ENCODE data around the gene AREL1. TPM values are rescaled to one million over a fixed set of nuclear protein-coding genes. Genes with fewer than 3 reads are reported as not detected.

Gene AREL1
- total RNA-seq, result 30.0 and 34.5 TPM in 2 replicates

GRCh38 chr14:74712499-74713394 is at the start of gene AREL1, which contains the start of gene FCF1:
Gene AREL1, minus strand, starts transcription at chr14:74713080. Its CDS starts 27,465 bp downstream, at chr14:74685615.
Gene FCF1, plus strand, starts transcription at chr14:74713144. Its CDS starts 54 bp downstream, at chr14:74713198.

DNA sequence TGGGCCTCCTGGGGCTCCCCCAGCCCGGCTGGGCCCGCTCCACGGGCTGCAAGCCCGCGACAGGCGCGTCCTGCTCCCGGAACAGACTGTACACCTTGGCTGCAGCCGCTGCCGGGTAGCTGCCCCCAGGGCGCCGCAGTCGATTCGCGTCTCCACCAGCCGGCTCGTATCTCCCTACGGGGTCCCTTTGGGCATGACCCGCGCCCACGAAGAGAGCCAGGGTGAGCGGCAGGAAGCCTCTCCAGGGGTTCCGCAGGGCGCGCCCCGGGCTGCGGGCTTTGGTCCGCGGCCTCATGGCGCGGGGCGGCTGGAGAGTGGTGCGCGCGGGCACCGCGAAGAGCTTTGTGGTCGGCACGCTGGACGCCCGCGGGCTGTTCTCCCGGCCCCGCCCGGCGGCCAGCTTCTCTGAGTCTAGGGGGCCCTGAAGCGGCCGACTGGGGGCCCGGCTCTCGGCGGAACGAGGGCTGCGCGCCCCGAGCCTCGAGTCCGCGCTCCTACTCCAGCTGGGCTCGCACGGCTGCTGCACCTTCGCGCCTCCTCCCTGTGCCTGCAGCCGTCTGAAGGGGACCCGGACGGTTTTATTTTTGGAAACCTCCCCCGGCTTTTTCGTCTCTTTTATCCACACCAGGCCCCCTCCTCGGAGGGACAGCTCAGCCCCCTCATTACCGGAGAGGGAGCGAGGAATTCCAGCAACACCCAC is 101.1 kb downstream of the AREL1 start, which contains the start of gene LTBP2:
Gene LTBP2, minus strand, starts transcription at position 588 of the 700 bp plus-strand sequence. Its CDS starts 293 bp downstream, at position 295.

Other genes with a start within 250 kb of the AREL1 start
- 391 and 550 TPM in 2 replicates for gene NPC2, start 219.8 kb downstream of the AREL1 start, total RNA-seq
- 34.4 and 34.7 TPM in 2 replicates for gene ISCA2, start 219.3 kb downstream of the AREL1 start, total RNA-seq
- 153 and 170 TPM in 2 replicates for gene LTBP2, start 100.8 kb downstream of the AREL1 start, total RNA-seq
- gene FCF1, start 64 bp upstream of the AREL1 start, total RNA-seq, result 23.8 and 41.7 TPM in 2 replicates
- 16.3 and 22.8 TPM in 2 replicates for gene YLPM1, start 50.2 kb upstream of the AREL1 start, total RNA-seq
- not detected in 2 replicates for gene PROX2, start 163.1 kb upstream of the AREL1 start, total RNA-seq
- 76.7 and 80.2 TPM in 2 replicates for gene DLST, start 168.8 kb upstream of the AREL1 start, total RNA-seq
- 3.7 and 4.6 TPM in 2 replicates for gene RPS6KL1, start 210.2 kb upstream of the AREL1 start, total RNA-seq
- 1.8 and 2.8 TPM in 2 replicates for gene PGF, start 242.5 kb upstream of the AREL1 start, total RNA-seq

All from mesangial cell (primary cell).